IMR-90 (cell line): ENCODE measurements around the gene MAEL.

Experiments used
- CTCF ChIP-seq: conservative IDR thresholded peaks from 2 replicates; pipeline ENCODE4 v1.5.1; 2012; ENCODE audit warnings: mild to moderate bottlenecking, low read depth, low read length, improper control_type of control experiment
- ELK1 ChIP-seq: fragments of 150-350 bp; IDR thresholded peaks from 2 replicates; pipeline ENCODE4 v1.6.1; 2016; ENCODE audit warnings: low read depth, mild to moderate bottlenecking, low read length, moderate library complexity, borderline replicate concordance
- POLR2A ChIP-seq: IDR thresholded peaks from 2 replicates; pipeline ENCODE4 v1.6.1; 2012; ENCODE audit warnings: mild to moderate bottlenecking, low read depth, low read length

GRCh38 chr1:166956872-166957271 is 32.2 kb upstream of the MAEL start:
- TF ChIP-seq CTCF = no peak
- TF ChIP-seq POLR2A = no peak
- no peak for TF ChIP-seq ELK1
